K562 (cell line): Measurements from ENCODE around the gene PSORS1C1. TPM values are rescaled to one million over a fixed set of nuclear protein-coding genes. Genes with fewer than 3 reads are reported as not detected.

Source experiments
- CHAMP1 ChIP-seq: fragments of 450-650 bp; IDR thresholded peaks from 2 replicates; pipeline ENCODE4 v1.6.1; 2016; ENCODE audit warnings: mild to moderate bottlenecking
- CREB1 ChIP-seq, 2 experiments: sonication (generic) in 1 of 2; formaldehyde crosslinking in 1 of 2; IDR thresholded peaks; 2 replicates each; pipeline versions ENCODE4 v1.6.1 to v1.8.0; 2012 to 2022; ENCODE audit warnings: inconsistent platforms in 1 of 2, mild to moderate bottlenecking in 1 of 2, missing genetic modification reagents in 1 of 2, moderate library complexity in 1 of 2
- FOXK1 ChIP-seq: sonication (generic); formaldehyde crosslinking; IDR thresholded peaks from 2 replicates; pipeline ENCODE4 v1.8.0; 2022; ENCODE audit warnings: missing genetic modification reagents, mild to moderate bottlenecking, borderline replicate concordance
- JUND ChIP-seq, 2 experiments: IDR thresholded peaks; 2 replicates in 1 of 2; 3 replicates in 1 of 2; pipeline ENCODE4 v1.6.1; 2011; ENCODE audit warnings: borderline replicate concordance in 2 of 2, low read depth in 2 of 2, low read length in 2 of 2, improper control_type of control experiment in 1 of 2, missing biosample characterization in 1 of 2, missing genetic modification characterization in 1 of 2, missing genetic modification reagents in 1 of 2
- KDM1A ChIP-seq, 2 experiments: fragments of 450-650 bp; IDR thresholded peaks; 2 replicates each; pipeline ENCODE4 v1.6.1; 2016; ENCODE audit warnings: mild to moderate bottlenecking in 2 of 2
- SMC3 ChIP-seq: conservative IDR thresholded peaks from 2 replicates; pipeline ENCODE4 v1.6.1; 2011; ENCODE audit warnings: low read depth, low read length, improper control_type of control experiment; ENCODE audit not compliant: insufficient read depth
- SRSF7 ChIP-seq: fragments of 200-400 bp; formaldehyde crosslinking; optimal IDR thresholded peaks from 2 replicates; pipeline ENCODE3; 2017; ENCODE audit warnings: mild to moderate bottlenecking, low read depth, low read length
- TBP ChIP-seq: optimal IDR thresholded peaks from 2 replicates; pipeline ENCODE3; 2011; ENCODE audit warnings: low read depth, low read length, improper control_type of control experiment
- ZNF197 ChIP-seq: fragments of 200-800 bp; sonication (Bioruptor generic); IDR thresholded peaks from 2 replicates; pipeline ENCODE4 v1.6.1; 2016; ENCODE audit warnings: low read depth, missing genetic modification characterization, missing compliant biosample characterization
- polyA plus RNA-seq, 8 experiments: library from polyadenylated mRNA; depleted of rRNA in 4 of 8; stranded (reverse) in 5 of 8; unstranded in 3 of 8; fragments of >200 nt; fragmentation: Nextera tagmentation in 2 of 8; fragmentation: Illumina TruSeq in 1 of 8; extraction: Ambion mirVana in 2 of 8; extraction: Trizol in 1 of 8; gene quantifications; 2 replicates each; pipeline versions ENCODE4 v1.2.1 to v1.2.3, GENCODE V29; 2011 to 2014; ENCODE audit warnings: inconsistent platforms in 1 of 8, missing spikeins in 1 of 8
- total RNA-seq, 7 experiments: library from RNA; depleted of rRNA in 6 of 7; stranded (reverse); fragments of >200 nt in 6 of 7; fragmentation: Illumina TruSeq in 2 of 7; extraction: Trizol in 2 of 7; gene quantifications; 2 replicates each; pipeline versions ENCODE4 v1.2.1 to v1.2.3, GENCODE V29; 2011 to 2021; ENCODE audit warnings: low replicate concordance in 1 of 7
- TF ChIP-seq, protein P1 (sequence below): sonication (generic); formaldehyde crosslinking; IDR thresholded peaks from 2 replicates; pipeline ENCODE4 v1.8.0; 2023; ENCODE audit warnings: missing genetic modification reagents, mild to moderate bottlenecking, borderline replicate concordance
- TF ChIP-seq, protein P2 (sequence below): sonication (generic); formaldehyde crosslinking; IDR thresholded peaks from 2 replicates; pipeline ENCODE4 v1.8.0; 2023; ENCODE audit warnings: mild to moderate bottlenecking, missing genetic modification reagents
- TF ChIP-seq, protein P3 (sequence below): fragments of 450-650 bp; formaldehyde crosslinking; IDR thresholded peaks from 2 replicates; pipeline ENCODE4 v1.4.0; 2020; ENCODE audit warnings: mild to moderate bottlenecking, moderate library complexity

The PSORS1C1 gene
- total and polyA plus RNA-seq, 9 of the 15 experiments (the other 6 are each of a cell fraction or from before 2014, with no cell fraction given), result 0.11 TPM; not detected in 8

DNA sequence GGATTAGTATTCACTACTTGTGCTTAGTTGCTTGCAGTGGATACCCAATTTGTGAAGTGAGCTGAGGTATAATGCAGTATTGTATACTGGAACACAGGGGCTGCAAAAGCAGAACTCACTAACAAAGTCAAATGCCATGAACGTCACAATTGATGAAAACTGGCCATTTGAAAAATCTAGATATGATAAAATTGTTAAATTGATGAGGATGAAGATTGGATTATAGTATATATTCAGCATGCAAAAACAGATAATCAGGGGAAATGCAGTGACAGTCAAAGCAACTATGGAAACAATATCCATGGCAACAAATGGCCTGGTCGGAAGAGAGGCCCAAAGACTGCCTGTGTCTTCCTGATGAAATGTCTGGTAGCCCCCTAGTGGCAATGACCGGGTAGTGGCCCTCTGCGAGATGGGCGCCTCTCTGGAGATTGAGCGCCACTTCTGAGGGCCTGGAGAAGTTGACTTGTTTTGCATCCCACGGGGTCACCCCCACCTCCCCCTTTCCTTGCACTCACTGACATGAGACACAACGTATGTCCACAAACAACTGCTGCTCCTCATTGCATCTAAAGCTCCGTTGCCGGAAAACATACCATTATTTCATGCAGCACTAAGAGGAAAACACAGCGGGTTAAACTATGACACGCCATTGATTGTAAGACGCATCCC, 45.8 kb upstream of the PSORS1C1 start (continued):
- TF ChIP-seq, protein P1, sequence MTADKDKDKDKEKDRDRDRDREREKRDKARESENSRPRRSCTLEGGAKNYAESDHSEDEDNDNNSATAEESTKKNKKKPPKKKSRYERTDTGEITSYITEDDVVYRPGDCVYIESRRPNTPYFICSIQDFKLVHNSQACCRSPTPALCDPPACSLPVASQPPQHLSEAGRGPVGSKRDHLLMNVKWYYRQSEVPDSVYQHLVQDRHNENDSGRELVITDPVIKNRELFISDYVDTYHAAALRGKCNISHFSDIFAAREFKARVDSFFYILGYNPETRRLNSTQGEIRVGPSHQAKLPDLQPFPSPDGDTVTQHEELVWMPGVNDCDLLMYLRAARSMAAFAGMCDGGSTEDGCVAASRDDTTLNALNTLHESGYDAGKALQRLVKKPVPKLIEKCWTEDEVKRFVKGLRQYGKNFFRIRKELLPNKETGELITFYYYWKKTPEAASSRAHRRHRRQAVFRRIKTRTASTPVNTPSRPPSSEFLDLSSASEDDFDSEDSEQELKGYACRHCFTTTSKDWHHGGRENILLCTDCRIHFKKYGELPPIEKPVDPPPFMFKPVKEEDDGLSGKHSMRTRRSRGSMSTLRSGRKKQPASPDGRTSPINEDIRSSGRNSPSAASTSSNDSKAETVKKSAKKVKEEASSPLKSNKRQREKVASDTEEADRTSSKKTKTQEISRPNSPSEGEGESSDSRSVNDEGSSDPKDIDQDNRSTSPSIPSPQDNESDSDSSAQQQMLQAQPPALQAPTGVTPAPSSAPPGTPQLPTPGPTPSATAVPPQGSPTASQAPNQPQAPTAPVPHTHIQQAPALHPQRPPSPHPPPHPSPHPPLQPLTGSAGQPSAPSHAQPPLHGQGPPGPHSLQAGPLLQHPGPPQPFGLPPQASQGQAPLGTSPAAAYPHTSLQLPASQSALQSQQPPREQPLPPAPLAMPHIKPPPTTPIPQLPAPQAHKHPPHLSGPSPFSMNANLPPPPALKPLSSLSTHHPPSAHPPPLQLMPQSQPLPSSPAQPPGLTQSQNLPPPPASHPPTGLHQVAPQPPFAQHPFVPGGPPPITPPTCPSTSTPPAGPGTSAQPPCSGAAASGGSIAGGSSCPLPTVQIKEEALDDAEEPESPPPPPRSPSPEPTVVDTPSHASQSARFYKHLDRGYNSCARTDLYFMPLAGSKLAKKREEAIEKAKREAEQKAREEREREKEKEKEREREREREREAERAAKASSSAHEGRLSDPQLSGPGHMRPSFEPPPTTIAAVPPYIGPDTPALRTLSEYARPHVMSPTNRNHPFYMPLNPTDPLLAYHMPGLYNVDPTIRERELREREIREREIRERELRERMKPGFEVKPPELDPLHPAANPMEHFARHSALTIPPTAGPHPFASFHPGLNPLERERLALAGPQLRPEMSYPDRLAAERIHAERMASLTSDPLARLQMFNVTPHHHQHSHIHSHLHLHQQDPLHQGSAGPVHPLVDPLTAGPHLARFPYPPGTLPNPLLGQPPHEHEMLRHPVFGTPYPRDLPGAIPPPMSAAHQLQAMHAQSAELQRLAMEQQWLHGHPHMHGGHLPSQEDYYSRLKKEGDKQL (CRISPR knock-in tag), result no peak
- TF ChIP-seq CREB1 (IDR thresholded peaks at IDR 0.05), result no peak
- TF ChIP-seq CREB1 (CRISPR knock-in tag; IDR thresholded peaks at IDR 0.05), result peak; percentile 34; the same call in 1 of the 2 replicates
- peak; percentile 81; the same call in 1 of the 2 replicates for TF ChIP-seq FOXK1 (CRISPR knock-in tag)
- peak; percentile 64; the same call in 1 of the 2 replicates for TF ChIP-seq SMC3
- TF ChIP-seq CHAMP1, result 0 out of 2 replicates have a peak, but pooled peaks have one; percentile 27
- 0 out of 2 replicates have a peak, but pooled peaks have one; percentile 10 for TF ChIP-seq JUND (IDR thresholded peaks at IDR 0.05; ENCODE audit: borderline replicate concordance, low read depth, low read length)
- no peak; the same call in 2 of the 3 replicates for TF ChIP-seq JUND (tag; IDR thresholded peaks at IDR 0.05; ENCODE audit: borderline replicate concordance, low read depth, low read length)
- TF ChIP-seq SRSF7, result no peak
- TF ChIP-seq, protein P2, sequence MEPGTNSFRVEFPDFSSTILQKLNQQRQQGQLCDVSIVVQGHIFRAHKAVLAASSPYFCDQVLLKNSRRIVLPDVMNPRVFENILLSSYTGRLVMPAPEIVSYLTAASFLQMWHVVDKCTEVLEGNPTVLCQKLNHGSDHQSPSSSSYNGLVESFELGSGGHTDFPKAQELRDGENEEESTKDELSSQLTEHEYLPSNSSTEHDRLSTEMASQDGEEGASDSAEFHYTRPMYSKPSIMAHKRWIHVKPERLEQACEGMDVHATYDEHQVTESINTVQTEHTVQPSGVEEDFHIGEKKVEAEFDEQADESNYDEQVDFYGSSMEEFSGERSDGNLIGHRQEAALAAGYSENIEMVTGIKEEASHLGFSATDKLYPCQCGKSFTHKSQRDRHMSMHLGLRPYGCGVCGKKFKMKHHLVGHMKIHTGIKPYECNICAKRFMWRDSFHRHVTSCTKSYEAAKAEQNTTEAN (CRISPR knock-in tag), result 0 out of 2 replicates have a peak, but pooled peaks have one; percentile 71
- TF ChIP-seq ZNF197 (CRISPR knock-in tag), result no peak
- no peak for TF ChIP-seq KDM1A (IDR thresholded peaks at IDR 0.05)
- TF ChIP-seq, protein P3, sequence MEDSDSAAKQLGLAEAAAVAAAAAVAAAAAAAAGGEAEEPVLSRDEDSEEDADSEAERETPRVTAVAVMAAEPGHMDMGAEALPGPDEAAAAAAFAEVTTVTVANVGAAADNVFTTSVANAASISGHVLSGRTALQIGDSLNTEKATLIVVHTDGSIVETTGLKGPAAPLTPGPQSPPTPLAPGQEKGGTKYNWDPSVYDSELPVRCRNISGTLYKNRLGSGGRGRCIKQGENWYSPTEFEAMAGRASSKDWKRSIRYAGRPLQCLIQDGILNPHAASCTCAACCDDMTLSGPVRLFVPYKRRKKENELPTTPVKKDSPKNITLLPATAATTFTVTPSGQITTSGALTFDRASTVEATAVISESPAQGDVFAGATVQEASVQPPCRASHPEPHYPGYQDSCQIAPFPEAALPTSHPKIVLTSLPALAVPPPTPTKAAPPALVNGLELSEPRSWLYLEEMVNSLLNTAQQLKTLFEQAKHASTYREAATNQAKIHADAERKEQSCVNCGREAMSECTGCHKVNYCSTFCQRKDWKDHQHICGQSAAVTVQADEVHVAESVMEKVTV, result peak; percentile 35; the same call in 1 of the 2 replicates
- TF ChIP-seq TBP, result peak; percentile 17
